Caco-2 (cell line): Measurements from ENCODE around the gene CERS3. TPM values are rescaled to one million over a fixed set of nuclear protein-coding genes. Genes with fewer than 3 reads are reported as not detected.

Experiments
- BruUV-seq: library from RNA; stranded (reverse); fragments of 400-500 nt; replicated peaks from 2 replicates; lab custom pipeline; 2021; lab: Mats Ljungman, UMichigan
- CTCF ChIA-PET: fragments of 300-600 bp; sonication (Branson Sonifier 250); formaldehyde crosslinking; loops from one replicate; lab custom pipeline; 2022; ENCODE audit warnings: antibody characterized with exemption; lab: Charles Lee
- POLR2A ChIA-PET: fragments of 300-600 bp; sonication (Branson Sonifier 250); formaldehyde crosslinking; loops from one replicate; lab custom pipeline; 2022; ENCODE audit warnings: antibody characterized with exemption; lab: Charles Lee
- DNase-seq, 2 experiments: peaks; one replicate each; pipeline versions ENCODE4 v3.0.0 to v3.0.0-alpha.2; 2020 to 2022
- H3K27me3 ChIP-seq: replicated peaks from 2 replicates; pipeline ENCODE4 v1.6.0; 2011; ENCODE audit warnings: low read length; ENCODE audit not compliant: control insufficient read depth, insufficient read depth
- H3K36me3 ChIP-seq: 2 replicates; pipeline ENCODE4 v1.5.1; 2011; ENCODE audit warnings: low read length; ENCODE audit not compliant: control insufficient read depth, insufficient read depth
- H3K4me1 ChIP-seq: fragments of 250-450 bp; sonication (Bioruptor Pico); 2 replicates; pipeline ENCODE4 v1.5.1; 2020; ENCODE audit warnings: mild to moderate bottlenecking
- H3K4me3 ChIP-seq: 2 replicates; pipeline ENCODE4 v1.5.1; 2011; ENCODE audit warnings: low read depth, mild to moderate bottlenecking, control low read depth, low read length
- H3K9me3 ChIP-seq: fragments of 250-450 bp; sonication (Bioruptor Pico); 2 replicates; pipeline ENCODE4 v1.5.1; 2020; ENCODE audit warnings: mild to moderate bottlenecking, moderate library complexity
- H3K27ac Mint-ChIP-seq: one replicate; pipeline ENCODE4 v1.8.0; 2022; ENCODE audit warnings: mixed read lengths; ENCODE audit not compliant: unreplicated experiment
- H3K27me3 Mint-ChIP-seq: one replicate; pipeline ENCODE4 v1.8.0; 2022; ENCODE audit warnings: mixed read lengths; ENCODE audit not compliant: insufficient read depth, unreplicated experiment
- H3K36me3 Mint-ChIP-seq: one replicate; pipeline ENCODE4 v1.8.0; 2022; ENCODE audit warnings: mild to moderate bottlenecking, mixed read lengths; ENCODE audit not compliant: insufficient read depth, unreplicated experiment
- H3K4me1 Mint-ChIP-seq: one replicate; pipeline ENCODE4 v1.8.0; 2022; ENCODE audit warnings: low read depth, mixed read lengths; ENCODE audit not compliant: unreplicated experiment
- H3K4me3 Mint-ChIP-seq: one replicate; pipeline ENCODE4 v1.8.0; 2022; ENCODE audit warnings: mild to moderate bottlenecking, moderate library complexity, mixed read lengths; ENCODE audit not compliant: unreplicated experiment
- H3K9me3 Mint-ChIP-seq: one replicate; pipeline ENCODE4 v1.8.0; 2022; ENCODE audit warnings: mixed read lengths; ENCODE audit not compliant: unreplicated experiment
- CTCF ChIP-seq, 2 experiments: fragments of 200-600 bp in 1 of 2; IDR thresholded peaks; 1 replicate in 1 of 2; 2 replicates in 1 of 2; pipeline versions ENCODE4 v1.5.1 to v1.8.0; 2011 to 2022; ENCODE audit warnings: antibody characterized with exemption in 1 of 2, control low read depth in 1 of 2, inconsistent platforms in 1 of 2, low read depth in 1 of 2, low read length in 1 of 2, mild to moderate bottlenecking in 1 of 2, moderate library complexity in 1 of 2; ENCODE audit not compliant: insufficient read depth in 1 of 2, severe bottlenecking in 1 of 2, unreplicated experiment in 1 of 2
- intact Hi-C: fragments of 100-400 bp; cut with micrococcal nuclease; formaldehyde crosslinking; loops from one replicate; pipeline ENCODE4 v1.10.0; 2022; ENCODE audit not compliant: unreplicated experiment
- total RNA-seq: library from RNA; stranded (reverse); gene quantifications from 2 replicates; pipeline ENCODE4 v1.2.3, GENCODE V29; 2022

CERS3 gene
- total RNA-seq, 1 experiment from 2014 or later, result not detected

- Mint-ChIP-seq H3K27me3 (no peaks in the 10 kb centered on the region), H3K4me1 (no peaks in the 10 kb centered on the region), H3K9me3 (no peaks in the 10 kb centered on the region), H3K36me3 (no peaks in the 10 kb centered on the region), H3K27ac (no peak overlapping the region), H3K4me3 (no peak overlapping the region)
- intact Hi-C loops, result no loop called here
- no peak for TF ChIP-seq CTCF (IDR thresholded peaks at IDR 0.05; ENCODE audit: insufficient read depth in 1 of 2, low read depth in 1 of 2, low read length in 1 of 2, severe bottlenecking in 1 of 2, unreplicated experiment in 1 of 2)
- ChIA-PET CTCF (no interaction called here), POLR2A (no interaction called here)
- Histone ChIP-seq H3K9me3 (no peaks in the 10 kb centered on the region), H3K4me1 (no peaks in the 10 kb centered on the region), H3K36me3 (no peaks in the 10 kb centered on the region), H3K4me3 (no peak overlapping the region), H3K27me3 (no peaks in the 10 kb centered on the region)
- no peak for DNase-seq
- BruUV-seq, result no TSS peak
Measured at GRCh38 chr15:100553468-100553867, 24.7 kb upstream of the CERS3 start.

- no peaks in the 10 kb centered on the region for H3K4me1 ChIP-seq
- intact Hi-C loops, result no loop called here
- H3K4me3 ChIP-seq, result no peak overlapping the region
- CTCF ChIA-PET, result no interaction called here
- H3K9me3 Mint-ChIP-seq, result no peaks in the 10 kb centered on the region
- BruUV-seq, result no TSS peak
- H3K27me3 ChIP-seq, result no peaks in the 10 kb centered on the region
- H3K9me3 ChIP-seq, result no peaks in the 10 kb centered on the region
- H3K27me3 Mint-ChIP-seq, result no peaks in the 10 kb centered on the region
- no peak for DNase-seq
- H3K4me1 Mint-ChIP-seq, result no peaks in the 10 kb centered on the region
- H3K4me3 Mint-ChIP-seq, result no peak overlapping the region
- no peak overlapping the region for H3K27ac Mint-ChIP-seq
- no peaks in the 10 kb centered on the region for H3K36me3 Mint-ChIP-seq
- no peaks in the 10 kb centered on the region for H3K36me3 ChIP-seq
- TF ChIP-seq CTCF (IDR thresholded peaks at IDR 0.05; ENCODE audit: insufficient read depth in 1 of 2, low read depth in 1 of 2, low read length in 1 of 2, severe bottlenecking in 1 of 2, unreplicated experiment in 1 of 2), result no peak
- POLR2A ChIA-PET, result no interaction called here
Measured at GRCh38 chr15:100547961-100548360, 19.2 kb upstream of the CERS3 start.

- no peak overlapping the region for H3K27ac Mint-ChIP-seq
- no peaks in the 10 kb centered on the region for H3K9me3 Mint-ChIP-seq
- DNase-seq, result no peak
- intact Hi-C loops, result no loop called here
- H3K4me1 Mint-ChIP-seq, result no peaks in the 10 kb centered on the region
- no peaks in the 10 kb centered on the region for H3K27me3 ChIP-seq
- no peak overlapping the region for H3K4me3 ChIP-seq
- no peaks in the 10 kb centered on the region for H3K4me1 ChIP-seq
- no peaks in the 10 kb centered on the region for H3K36me3 ChIP-seq
- ChIA-PET CTCF (no interaction called here), POLR2A (no interaction called here)
- H3K27me3 Mint-ChIP-seq, result peaks cover 5% of the 10 kb centered on the region
- peaks cover 5% of the 10 kb centered on the region for H3K36me3 Mint-ChIP-seq
- TF ChIP-seq CTCF (IDR thresholded peaks at IDR 0.05; ENCODE audit: insufficient read depth in 1 of 2, low read depth in 1 of 2, low read length in 1 of 2, severe bottlenecking in 1 of 2, unreplicated experiment in 1 of 2), result no peak
- no peaks in the 10 kb centered on the region for H3K9me3 ChIP-seq
- BruUV-seq, result no TSS peak
- H3K4me3 Mint-ChIP-seq, result no peak overlapping the region
Measured at GRCh38 chr15:100544946-100545345, 16.2 kb upstream of the CERS3 start.
